Erythroblast (primary cell): ENCODE data around the gene STARD5.

Source experiments
- GATA1 ChIP-seq: IDR thresholded peaks from 2 replicates; pipeline ENCODE4 v1.6.1; 2011; ENCODE audit warnings: low read depth, mild to moderate bottlenecking, control low read depth, low read length, moderate library complexity
- POLR2A ChIP-seq: IDR thresholded peaks from 2 replicates; pipeline ENCODE4 v1.6.1; 2011; ENCODE audit warnings: mild to moderate bottlenecking, low read length

DNA sequence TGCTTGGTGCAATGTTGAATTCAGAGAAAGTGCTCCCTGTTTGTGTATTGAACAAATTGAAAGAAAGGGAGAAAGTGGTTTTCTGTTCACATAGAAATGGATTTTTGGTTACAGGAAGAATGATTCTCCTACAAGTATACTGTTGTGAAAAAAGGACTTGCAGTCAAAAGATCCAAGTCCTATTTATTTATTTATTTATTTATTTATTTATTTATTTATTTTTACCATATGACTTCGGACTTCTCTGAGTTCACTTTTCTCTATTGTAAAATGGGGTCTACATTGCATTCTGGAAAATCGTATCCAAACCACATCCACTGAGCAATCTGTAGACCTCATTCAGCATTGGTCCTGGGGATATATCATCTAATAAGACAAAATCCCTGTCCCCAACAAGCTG is 46.1 kb downstream of the STARD5 start:
- TF ChIP-seq POLR2A (no peak), GATA1 (no peak)
